PC-9 (cell line): ENCODE results near the gene AUTS2. TPM values are rescaled to one million over a fixed set of nuclear protein-coding genes. Genes with fewer than 3 reads are reported as not detected.

Source experiments
- BruUV-seq: library from RNA; stranded (reverse); fragments of 400-500 nt; replicated peaks from 2 replicates; lab custom pipeline; 2021; lab: Mats Ljungman, UMichigan
- CTCF ChIA-PET: fragments of 300-600 bp; sonication (Branson Sonifier 250); formaldehyde crosslinking; loops from one replicate; lab custom pipeline; 2022; ENCODE audit warnings: antibody characterized with exemption; lab: Charles Lee
- POLR2A ChIA-PET: fragments of 300-600 bp; sonication (Branson Sonifier 250); formaldehyde crosslinking; loops from one replicate; lab custom pipeline; 2022; ENCODE audit warnings: antibody characterized with exemption; ENCODE audit not compliant: unreplicated experiment; lab: Charles Lee
- DNase-seq, 2 experiments: peaks; one replicate each; pipeline versions ENCODE4 v3.0.0 to v3.0.0-alpha.2; 2015 to 2022; ENCODE audit warnings: mixed read lengths in 1 of 2
- H2AFZ ChIP-seq: fragments of 200-600 bp; sonication (generic); 2 replicates; pipeline ENCODE4 v1.8.1; 2017; ENCODE audit warnings: antibody characterized with exemption
- H3F3A ChIP-seq: fragments of 200-600 bp; sonication (generic); 2 replicates; pipeline ENCODE4 v1.8.1; 2017; ENCODE audit warnings: antibody characterized with exemption, mild to moderate bottlenecking, low read depth; ENCODE audit not compliant: insufficient read depth
- H3K27ac ChIP-seq: fragments of 200-600 bp; sonication (generic); 2 replicates; pipeline ENCODE4 v1.6.1; 2016; ENCODE audit warnings: mixed run types
- H3K27me3 ChIP-seq: fragments of 200-600 bp; sonication (generic); 2 replicates; pipeline ENCODE4 v1.6.1; 2016; ENCODE audit warnings: low read depth, mixed run types; ENCODE audit not compliant: insufficient read depth
- H3K36me3 ChIP-seq: fragments of 200-600 bp; sonication (generic); 2 replicates; pipeline ENCODE4 v1.6.1; 2016; ENCODE audit warnings: low read depth, mixed run types
- H3K4me1 ChIP-seq: fragments of 200-600 bp; sonication (generic); replicated peaks from 2 replicates; pipeline ENCODE4 v1.6.1; 2016; ENCODE audit warnings: mixed run types; ENCODE audit not compliant: insufficient read depth
- H3K4me2 ChIP-seq: fragments of 200-600 bp; sonication (generic); 2 replicates; pipeline ENCODE4 v1.6.1; 2017; ENCODE audit warnings: mixed run types
- H3K4me3 ChIP-seq: fragments of 200-600 bp; sonication (generic); 2 replicates; pipeline ENCODE4 v1.6.1; 2016; ENCODE audit warnings: mixed run types
- H3K79me2 ChIP-seq: fragments of 200-600 bp; sonication (generic); 2 replicates; pipeline ENCODE4 v1.6.1; 2017; ENCODE audit warnings: low read depth, mixed run types
- H3K9me2 ChIP-seq: fragments of 200-600 bp; sonication (generic); 2 replicates; pipeline ENCODE4 v1.8.1; 2017; ENCODE audit warnings: mild to moderate bottlenecking; ENCODE audit not compliant: insufficient read depth
- H3K9me3 ChIP-seq: fragments of 200-600 bp; sonication (generic); 2 replicates; pipeline ENCODE4 v1.8.1; 2016; ENCODE audit warnings: low read depth; ENCODE audit not compliant: insufficient read depth
- H4K20me1 ChIP-seq: fragments of 200-600 bp; sonication (generic); 2 replicates; pipeline ENCODE4 v1.8.1; 2017; ENCODE audit not compliant: insufficient read depth
- EZH2 ChIP-seq: fragments of 200-600 bp; sonication (generic); IDR thresholded peaks from 2 replicates; pipeline ENCODE4 v1.8.0; 2017; ENCODE audit warnings: antibody characterized with exemption, low read depth
- intact Hi-C: fragments of 100-400 bp; cut with micrococcal nuclease; formaldehyde crosslinking; loops from one replicate; pipeline ENCODE4 v1.10.0; 2022; ENCODE audit not compliant: unreplicated experiment
- total RNA-seq: library from RNA; stranded (reverse); gene quantifications from 2 replicates; pipeline ENCODE4 v1.2.3, GENCODE V29; 2021
- TF ChIP-seq, protein P1 (sequence below): fragments of 200-600 bp; sonication (generic); conservative IDR thresholded peaks from 2 replicates; pipeline ENCODE4 v1.6.1; 2017; ENCODE audit warnings: mixed run types, antibody characterized with exemption, mild to moderate bottlenecking, moderate library complexity

Gene AUTS2
- total RNA-seq, 1 experiment from 2014 or later, result not detected

DNA sequence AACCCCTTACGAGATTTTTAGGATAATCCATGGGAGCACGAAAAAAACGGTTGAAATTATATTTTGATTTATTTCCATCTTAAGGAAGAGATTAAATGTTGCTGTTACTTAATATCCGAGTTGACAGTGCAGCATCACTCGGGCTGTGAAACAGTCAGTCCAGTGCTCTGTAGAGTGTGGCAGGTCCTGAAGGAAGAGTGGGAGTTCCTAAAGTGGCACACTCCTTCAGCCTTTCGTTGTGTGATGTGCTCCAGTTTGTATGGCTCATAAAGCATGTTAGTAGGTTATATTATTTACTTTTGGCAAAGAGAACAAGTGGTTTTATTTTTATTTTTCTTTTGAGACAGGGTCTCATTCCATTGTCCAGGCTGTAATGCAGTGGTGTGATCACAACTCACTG, 358.3 kb downstream of the AUTS2 start:
- Histone ChIP-seq H3K79me2 (no peaks in the 10 kb centered on the region), H3K4me1 (no peaks in the 10 kb centered on the region), H3K36me3 (no peaks in the 10 kb centered on the region), H4K20me1 (no peaks in the 10 kb centered on the region), H2AFZ (no peak overlapping the region), H3K27ac (no peak overlapping the region), H3K4me2 (no peak overlapping the region), H3K4me3 (no peak overlapping the region), H3K9me2 (no peaks in the 10 kb centered on the region), H3K27me3 (0 out of 2 replicates have a peak, but pooled peaks cover 6% of the 10 kb centered on the region), H3F3A (no peaks in the 10 kb centered on the region), H3K9me3 (no peaks in the 10 kb centered on the region)
- no peak for TF ChIP-seq EZH2
- TF ChIP-seq, protein P1, sequence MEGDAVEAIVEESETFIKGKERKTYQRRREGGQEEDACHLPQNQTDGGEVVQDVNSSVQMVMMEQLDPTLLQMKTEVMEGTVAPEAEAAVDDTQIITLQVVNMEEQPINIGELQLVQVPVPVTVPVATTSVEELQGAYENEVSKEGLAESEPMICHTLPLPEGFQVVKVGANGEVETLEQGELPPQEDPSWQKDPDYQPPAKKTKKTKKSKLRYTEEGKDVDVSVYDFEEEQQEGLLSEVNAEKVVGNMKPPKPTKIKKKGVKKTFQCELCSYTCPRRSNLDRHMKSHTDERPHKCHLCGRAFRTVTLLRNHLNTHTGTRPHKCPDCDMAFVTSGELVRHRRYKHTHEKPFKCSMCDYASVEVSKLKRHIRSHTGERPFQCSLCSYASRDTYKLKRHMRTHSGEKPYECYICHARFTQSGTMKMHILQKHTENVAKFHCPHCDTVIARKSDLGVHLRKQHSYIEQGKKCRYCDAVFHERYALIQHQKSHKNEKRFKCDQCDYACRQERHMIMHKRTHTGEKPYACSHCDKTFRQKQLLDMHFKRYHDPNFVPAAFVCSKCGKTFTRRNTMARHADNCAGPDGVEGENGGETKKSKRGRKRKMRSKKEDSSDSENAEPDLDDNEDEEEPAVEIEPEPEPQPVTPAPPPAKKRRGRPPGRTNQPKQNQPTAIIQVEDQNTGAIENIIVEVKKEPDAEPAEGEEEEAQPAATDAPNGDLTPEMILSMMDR, result no peak
- intact Hi-C loops, result no loop called here
- ChIA-PET POLR2A (no interaction called here), CTCF (no interaction called here)
- DNase-seq, result no peak
- no TSS peak for BruUV-seq

GRCh38 chr7:69957661-69958060, 359.4 kb downstream of the AUTS2 start:
- POLR2A ChIA-PET, result no interaction called here
- no peak for DNase-seq

DNA sequence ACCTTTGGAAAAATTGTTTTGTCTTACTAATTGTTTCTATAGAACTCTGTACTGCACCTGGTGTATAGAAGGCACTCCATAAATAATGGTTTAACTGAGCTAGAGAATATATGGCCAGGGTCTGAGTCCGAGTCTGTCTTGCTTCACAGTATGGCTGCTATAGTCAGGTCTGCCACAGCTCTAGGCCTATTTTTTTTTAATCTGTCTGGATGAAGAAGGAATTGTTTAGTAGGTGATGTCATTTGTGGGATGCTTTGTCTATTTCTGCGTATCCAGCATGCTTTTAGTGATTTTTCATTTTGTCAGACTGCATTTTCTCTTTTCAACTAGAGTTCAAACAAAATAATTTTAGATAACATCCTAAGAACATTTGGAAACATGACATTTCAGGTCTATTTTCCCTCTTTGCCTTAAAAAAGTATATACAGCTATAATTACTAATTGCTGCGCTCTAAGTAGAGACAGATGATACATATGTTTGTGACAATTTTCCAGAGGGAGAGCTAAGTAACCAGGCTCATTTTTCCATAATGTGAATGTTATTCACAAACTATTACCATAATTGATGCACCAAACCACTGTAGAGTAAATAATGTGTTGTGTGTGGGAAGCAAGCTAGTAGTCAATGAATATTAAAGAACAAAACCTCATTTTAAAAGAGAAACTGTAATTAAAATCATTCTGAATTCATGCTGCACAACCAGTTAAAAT, 361.7 kb downstream of the AUTS2 start:
- intact Hi-C loops, result no loop called here
- BruUV-seq, result no TSS peak

More at GRCh38 chr7:69957661-69958060, 359.4 kb downstream of the AUTS2 start:
- Histone ChIP-seq H3K9me3 (no peaks in the 10 kb centered on the region), H3K27me3 (0 out of 2 replicates have a peak, but pooled peaks cover 6% of the 10 kb centered on the region), H3K27ac (no peak overlapping the region), H3K4me3 (no peak overlapping the region), H3K9me2 (no peaks in the 10 kb centered on the region), H4K20me1 (no peaks in the 10 kb centered on the region), H3K36me3 (no peaks in the 10 kb centered on the region), H3K79me2 (no peaks in the 10 kb centered on the region), H3K4me1 (no peaks in the 10 kb centered on the region), H3F3A (no peaks in the 10 kb centered on the region), H3K4me2 (no peak overlapping the region), H2AFZ (no peak overlapping the region)
- intact Hi-C loops, result no loop called here
- BruUV-seq, result no TSS peak
- CTCF ChIA-PET, result no interaction called here
- TF ChIP-seq, protein P1, result no peak
- no peak for TF ChIP-seq EZH2

More for the DNA sequence above, 361.7 kb downstream of the AUTS2 start:
- TF ChIP-seq, protein P1, result no peak
- no peak for TF ChIP-seq EZH2
- ChIA-PET CTCF (no interaction called here), POLR2A (no interaction called here)
- Histone ChIP-seq H3K79me2 (no peaks in the 10 kb centered on the region), H3K27ac (no peak overlapping the region), H3K4me3 (no peak overlapping the region), H3K9me2 (no peaks in the 10 kb centered on the region), H4K20me1 (no peaks in the 10 kb centered on the region), H3K27me3 (0 out of 2 replicates have a peak, but pooled peaks cover 6% of the 10 kb centered on the region), H3K36me3 (no peaks in the 10 kb centered on the region), H3K4me1 (no peaks in the 10 kb centered on the region), H3K4me2 (no peak overlapping the region), H3F3A (no peaks in the 10 kb centered on the region), H3K9me3 (no peaks in the 10 kb centered on the region), H2AFZ (no peak overlapping the region)
- DNase-seq, result no peak
